ENCODE results near the gene MLANA. TPM values are rescaled to one million over a fixed set of nuclear protein-coding genes. Genes with fewer than 3 reads are reported as not detected.

MLANA gene
- total RNA-seq, 4 donors from 2014 or later = not detected

DNA sequence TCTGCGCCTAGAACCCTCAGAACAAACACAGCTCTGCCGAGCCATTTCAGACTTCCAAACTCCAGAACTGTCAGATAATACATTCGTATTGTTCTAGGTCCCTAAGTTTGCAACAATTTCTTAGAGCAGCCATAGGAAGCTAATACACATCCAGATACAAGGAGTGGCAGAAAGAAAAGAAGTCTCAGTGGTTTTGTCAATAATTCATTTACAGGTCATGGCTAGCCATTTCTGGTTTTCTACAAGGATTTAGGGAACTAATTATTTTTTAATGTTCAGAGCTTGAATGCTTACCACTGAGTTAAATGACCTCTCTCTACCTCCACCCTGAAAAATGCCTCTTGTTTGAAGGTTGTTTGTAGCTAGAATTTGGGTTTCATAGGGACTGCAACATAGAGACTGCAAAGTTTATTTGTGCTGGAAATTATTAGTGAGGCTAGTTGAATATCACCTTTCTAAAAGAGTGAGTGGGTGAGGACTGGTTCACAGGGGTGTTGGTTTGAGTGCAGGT lies 42.3 kb upstream of the MLANA start:
- no peak for TF ChIP-seq CTCF (IDR thresholded peaks at IDR 0.05; ENCODE audit: low read depth)

GRCh38 chr9:5850724-5851122 lies 40.0 kb upstream of the MLANA start:
- TF ChIP-seq CTCF (IDR thresholded peaks at IDR 0.05; ENCODE audit: low read depth) = no peak

DNA sequence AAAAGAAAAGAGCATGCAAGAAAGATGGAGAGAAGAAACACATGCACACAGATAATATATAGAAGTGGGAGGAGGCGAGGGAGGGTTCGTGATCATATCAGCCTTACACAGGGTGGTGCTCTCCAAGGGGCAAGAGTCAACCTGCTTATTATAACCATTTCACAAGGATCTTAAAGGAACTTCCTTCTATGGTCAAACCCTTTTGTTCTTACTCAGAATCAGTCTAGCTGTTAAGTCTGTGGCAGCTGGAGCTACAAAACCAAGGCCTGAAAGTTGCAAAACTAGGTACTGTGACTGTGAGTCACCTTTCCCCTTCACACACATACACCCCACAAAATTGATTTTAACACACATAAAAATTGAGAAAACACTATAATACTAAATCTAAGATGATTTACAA lies 39.2 kb upstream of the MLANA start:
- TF ChIP-seq CTCF (IDR thresholded peaks at IDR 0.05; ENCODE audit: low read depth) = no peak

GRCh38 chr9:5852987-5853386 lies 37.7 kb upstream of the MLANA start:
- no peak for TF ChIP-seq CTCF (IDR thresholded peaks at IDR 0.05; ENCODE audit: low read depth)

- no peak for TF ChIP-seq CTCF (IDR thresholded peaks at IDR 0.05; ENCODE audit: low read depth)
Measured at GRCh38 chr9:5853617-5854016, 37.1 kb upstream of the MLANA start.

DNA sequence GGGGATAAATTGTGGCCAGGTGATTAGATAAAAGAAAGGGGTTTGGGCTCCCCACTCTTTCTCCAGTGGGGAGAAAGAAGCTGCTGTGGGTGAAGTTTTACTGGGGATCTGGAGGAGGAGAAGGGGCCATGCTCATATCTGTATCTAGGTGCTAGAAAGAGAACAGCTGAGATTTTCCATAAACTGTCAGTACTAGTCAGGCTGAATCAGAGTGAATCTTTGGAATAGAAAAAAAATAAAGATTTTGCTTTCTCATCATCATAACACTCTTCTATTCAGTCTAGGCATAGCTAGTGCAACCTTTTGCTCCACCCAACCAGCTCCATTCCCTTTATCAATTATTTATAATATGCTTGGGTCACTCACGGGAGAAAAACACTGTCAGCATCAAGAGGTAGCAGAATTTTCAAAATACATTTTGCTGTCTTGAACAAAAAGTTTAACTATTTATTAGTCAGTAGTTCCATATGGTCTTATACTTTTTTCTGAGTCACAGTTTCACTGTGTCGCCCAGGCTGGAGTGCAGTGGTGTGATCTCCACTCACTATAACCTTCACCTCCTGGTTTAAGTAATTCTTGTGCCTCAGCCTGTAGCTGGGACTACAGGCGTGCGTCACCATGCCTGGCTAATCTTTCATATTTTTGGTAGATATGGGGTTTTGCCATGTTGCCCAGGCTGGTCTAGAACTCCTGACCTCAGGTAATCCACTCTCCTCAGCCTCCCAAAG lies 36.5 kb upstream of the MLANA start:
- TF ChIP-seq CTCF (IDR thresholded peaks at IDR 0.05; ENCODE audit: low read depth) = no peak

DNA sequence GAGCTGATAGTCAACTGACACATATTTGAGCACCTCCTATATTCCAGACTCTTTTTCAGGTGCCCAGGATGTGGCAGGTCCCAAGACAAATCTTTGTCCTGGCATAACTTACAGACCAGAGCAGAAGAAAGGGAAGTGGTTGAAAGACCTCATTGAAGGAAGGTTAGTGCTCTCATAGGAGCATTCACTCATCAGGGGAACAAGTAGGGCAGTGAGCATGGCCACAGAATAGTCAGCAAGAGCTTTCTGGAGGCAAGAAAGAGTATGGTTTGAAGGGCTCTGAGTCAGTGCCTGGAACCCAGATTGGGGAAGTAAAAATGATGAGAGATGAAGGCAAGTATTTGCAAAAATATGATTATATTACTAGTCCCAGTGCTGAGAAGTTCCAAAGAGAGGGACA lies 32.8 kb upstream of the MLANA start:
- no peak for TF ChIP-seq CTCF (IDR thresholded peaks at IDR 0.05; ENCODE audit: low read depth)

Data from subcutaneous adipose tissue (tissue), 4 donors.